ENCODE results near the gene ZCCHC4.
"Not testable (repeated sequence)": the region's sequence is repeated elsewhere in the genome, so short reads cannot be mapped to it uniquely, and the experiment has no call there.

GRCh38 chr4:25372549-25372948 is 60.0 kb downstream of the ZCCHC4 start:
- TF ChIP-seq CTCF (optimal IDR thresholded peaks at IDR 0.05 in 1 of 3, IDR thresholded peaks at IDR 0.05 in 1 of 3, conservative IDR thresholded peaks at IDR 0.05 in 1 of 3; ENCODE audit: extremely low read depth in 1 of 3, insufficient read depth in 2 of 3, low read length in 3 of 3); EZH2 (IDR thresholded peaks at IDR 0.05; ENCODE audit: low read length): not testable (repeated sequence)

Data from keratinocyte (primary cell).